ENCODE data around the gene SETBP1.

The SETBP1 gene

DNA sequence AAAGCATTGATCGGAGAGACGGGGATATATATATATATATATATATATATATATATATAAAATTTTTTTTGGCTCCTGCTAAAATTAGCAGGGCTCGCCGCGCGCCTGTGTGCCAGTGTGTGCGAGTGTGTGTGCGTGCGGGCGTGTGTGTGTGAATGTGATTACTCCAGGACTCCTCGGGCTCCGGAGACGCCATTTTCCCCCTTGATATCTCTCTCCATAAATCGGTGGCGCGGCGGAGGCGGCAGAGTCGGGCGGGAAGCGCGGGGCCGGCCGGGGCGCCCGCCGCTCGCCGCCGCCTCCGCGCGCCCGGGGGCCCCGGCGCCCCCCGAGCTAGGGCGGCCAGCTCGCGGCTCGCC lies 795 bp upstream of the SETBP1 start:
- peak; percentile 15 for DNase-seq

DNA sequence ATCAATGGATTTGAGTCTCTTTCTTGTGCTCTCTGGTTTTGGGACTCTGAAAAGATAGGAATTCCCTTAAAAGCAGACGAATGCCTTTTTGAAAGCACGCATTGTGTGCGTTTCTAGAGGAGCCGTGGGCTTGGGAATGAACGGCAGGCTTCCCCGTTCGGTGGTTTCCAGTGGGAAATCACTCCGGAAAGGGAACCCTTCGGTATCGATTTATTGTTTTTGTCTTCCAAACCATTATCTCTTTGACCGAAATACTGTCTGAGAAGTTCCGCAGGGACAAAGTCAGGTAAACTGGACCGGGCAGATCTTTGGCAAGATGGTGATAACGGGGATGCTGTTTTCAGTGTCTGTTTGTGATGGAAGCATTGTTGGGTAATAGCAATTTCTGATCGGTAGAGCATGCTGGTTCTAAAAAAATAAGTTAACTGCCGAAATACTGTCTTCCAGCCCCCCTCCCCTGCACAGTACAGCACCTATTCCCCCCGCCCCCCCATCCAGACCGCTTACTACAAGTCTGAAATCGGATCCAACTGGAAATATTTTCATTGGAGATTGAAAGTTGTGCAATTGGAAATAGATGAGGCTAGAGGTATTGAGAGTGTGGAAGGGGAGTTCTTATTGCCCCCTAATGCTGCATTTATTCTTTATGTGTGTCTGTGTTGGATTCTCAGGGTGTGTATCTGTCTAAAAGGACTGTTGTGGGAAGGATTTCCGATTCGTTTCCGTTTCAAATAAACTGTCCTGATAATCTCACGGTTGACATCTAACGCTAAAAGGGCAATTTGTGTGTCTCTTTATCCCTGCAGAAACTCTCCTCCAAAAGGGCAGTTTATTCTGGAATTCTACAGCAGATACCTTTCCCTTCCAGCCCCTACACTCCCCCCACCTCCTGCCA lies 635 bp downstream of the SETBP1 start:
- no peak for DNase-seq

DNA sequence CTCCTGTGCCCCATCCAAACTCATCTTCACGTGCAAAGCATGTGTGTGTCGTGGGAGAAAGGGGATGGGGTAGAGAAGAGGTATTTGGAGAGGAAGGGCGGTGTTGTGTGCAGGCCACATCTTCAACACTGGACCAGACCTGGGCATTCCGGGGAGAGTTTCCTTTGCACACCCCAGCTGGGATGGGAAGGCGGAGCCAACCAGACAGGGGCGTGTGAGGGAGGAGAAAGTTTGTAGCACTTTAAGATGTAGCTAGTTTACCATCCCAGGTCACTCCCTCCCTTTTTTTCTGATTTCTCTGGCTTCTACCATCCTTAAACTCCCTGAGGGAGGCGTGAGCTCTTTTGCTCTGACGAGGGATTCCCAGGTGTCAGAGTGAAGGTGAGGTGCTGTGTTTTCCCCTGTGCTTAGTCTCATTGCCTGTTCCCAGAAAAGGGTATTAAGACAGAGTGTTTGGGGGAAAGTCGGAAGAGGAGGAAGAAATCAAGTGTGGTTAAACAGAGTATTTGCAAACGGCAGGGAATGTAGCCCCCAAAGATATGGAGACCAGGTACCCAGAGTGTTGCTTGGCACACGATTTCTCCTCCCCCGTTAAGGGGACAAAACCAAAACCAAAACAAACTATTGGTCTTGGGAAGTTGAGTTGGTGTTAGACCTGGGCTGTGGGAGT lies 1.6 kb downstream of the SETBP1 start:
- no peak for DNase-seq

DNA sequence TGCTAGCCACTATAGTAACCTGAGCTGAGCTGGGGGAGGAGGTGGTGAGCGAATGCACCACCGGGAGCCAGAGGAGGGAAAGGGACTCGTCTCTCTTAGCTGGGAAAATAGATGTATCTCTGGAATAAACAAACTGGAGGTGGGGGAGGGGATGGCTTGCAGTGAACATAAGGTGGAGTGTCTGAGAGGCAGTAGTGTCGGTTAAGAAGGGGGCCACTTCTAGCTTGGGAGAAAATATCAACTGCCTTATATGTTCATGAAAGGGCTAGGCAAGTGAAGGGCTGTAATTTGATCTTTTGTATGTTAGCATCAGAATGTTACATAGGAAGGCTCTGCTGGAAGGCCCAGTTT lies 2.2 kb downstream of the SETBP1 start:
- peak; percentile 53 for DNase-seq

DNA sequence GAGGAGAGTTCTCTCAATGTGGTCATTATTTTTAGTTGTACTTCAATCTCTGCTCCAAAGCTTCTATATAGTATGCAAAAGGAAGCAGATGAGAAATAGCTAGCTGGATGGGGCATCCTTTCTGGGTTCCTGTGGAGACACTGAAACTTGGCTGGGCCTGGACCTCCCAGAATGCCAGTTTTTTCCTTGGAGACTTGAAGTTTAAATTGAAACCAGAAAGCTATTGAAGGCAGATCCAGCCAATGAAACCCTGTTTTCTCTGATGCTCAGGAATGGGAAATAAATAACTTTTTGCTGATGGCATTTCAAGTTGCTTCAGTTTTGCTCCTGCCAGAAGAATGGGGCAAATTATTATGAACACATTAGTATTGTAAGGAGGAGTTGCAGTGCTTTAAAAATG lies 2.9 kb downstream of the SETBP1 start:
- DNase-seq: no peak

DNA sequence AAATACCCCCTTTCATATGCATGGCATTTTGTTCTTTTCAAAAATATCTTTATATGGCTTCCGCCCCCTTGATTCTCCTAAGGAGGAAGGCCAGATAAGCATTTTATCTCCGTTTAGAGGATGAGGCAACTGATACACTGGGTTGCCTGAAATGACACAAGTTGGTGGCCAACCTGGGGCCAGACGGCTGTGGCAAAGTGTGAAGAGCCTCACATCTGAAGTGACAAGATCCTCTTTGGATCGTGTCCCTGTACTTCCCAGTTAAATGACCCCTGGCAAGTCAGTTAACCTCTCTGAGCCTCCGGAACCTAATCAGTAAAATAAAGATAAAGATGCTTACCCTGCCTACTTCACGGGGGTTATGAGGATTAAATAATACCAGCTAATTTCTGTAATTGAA lies 4.6 kb downstream of the SETBP1 start:
- DNase-seq: no peak

DNA sequence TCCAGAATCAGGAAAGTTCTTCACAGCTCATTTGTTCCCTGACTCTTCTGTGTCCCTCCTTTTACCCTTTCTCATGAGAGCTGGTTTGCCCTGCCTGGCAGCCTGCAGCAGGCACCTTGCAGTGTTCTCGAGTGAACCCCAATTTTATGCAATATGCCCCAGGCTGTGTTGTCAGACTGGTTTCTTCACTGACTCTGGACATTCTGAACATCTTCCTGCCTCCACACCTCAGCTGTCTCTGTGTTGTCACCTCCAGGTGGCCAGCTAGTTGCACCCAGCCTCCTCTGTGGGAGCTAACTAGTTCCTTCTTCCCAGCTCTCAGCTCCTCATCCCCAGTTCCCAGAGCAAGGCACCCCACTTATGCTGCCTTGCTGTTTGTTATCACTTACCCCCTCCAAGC lies 5.5 kb downstream of the SETBP1 start:
- DNase-seq: no peak

DNA sequence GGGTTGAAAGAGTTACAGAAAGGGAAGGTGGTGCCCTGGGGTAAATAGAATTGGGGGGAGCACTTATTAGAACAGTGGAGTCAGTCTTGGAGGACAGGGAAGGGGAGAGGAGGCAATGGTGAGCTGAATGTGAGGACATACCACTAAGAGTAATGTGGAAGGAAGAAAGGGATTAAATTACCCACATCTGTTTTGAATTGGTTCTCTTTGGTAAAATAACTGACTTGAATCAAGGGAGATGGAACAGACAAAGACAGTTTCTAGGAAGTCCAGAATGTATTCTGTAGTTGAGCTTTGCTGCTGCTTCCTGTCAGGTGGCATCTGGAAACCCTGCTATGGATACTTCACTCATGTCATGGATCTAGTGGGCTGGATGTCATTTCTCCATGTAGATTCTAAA lies 6.7 kb downstream of the SETBP1 start:
- DNase-seq: no peak

DNA sequence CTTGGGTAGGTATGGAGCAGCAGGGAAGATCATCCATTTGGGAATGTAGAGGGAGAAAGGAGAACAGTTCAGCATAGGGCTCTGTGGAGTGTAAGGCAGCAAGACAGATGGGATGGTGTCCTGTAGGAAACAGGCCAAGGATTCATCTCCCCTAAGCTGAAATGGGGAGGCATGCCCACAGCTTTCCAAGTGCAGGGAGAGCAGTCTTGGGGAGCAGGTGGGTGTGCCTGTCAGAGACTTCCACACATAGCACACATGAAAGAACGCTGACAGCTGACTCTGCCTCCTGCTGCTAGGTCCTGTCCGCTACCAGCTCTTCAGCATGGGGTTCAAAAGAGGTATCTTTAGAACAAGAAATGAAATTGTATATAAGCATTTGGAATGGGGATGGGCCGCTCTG lies 9.0 kb downstream of the SETBP1 start:
- DNase-seq: no peak

DNA sequence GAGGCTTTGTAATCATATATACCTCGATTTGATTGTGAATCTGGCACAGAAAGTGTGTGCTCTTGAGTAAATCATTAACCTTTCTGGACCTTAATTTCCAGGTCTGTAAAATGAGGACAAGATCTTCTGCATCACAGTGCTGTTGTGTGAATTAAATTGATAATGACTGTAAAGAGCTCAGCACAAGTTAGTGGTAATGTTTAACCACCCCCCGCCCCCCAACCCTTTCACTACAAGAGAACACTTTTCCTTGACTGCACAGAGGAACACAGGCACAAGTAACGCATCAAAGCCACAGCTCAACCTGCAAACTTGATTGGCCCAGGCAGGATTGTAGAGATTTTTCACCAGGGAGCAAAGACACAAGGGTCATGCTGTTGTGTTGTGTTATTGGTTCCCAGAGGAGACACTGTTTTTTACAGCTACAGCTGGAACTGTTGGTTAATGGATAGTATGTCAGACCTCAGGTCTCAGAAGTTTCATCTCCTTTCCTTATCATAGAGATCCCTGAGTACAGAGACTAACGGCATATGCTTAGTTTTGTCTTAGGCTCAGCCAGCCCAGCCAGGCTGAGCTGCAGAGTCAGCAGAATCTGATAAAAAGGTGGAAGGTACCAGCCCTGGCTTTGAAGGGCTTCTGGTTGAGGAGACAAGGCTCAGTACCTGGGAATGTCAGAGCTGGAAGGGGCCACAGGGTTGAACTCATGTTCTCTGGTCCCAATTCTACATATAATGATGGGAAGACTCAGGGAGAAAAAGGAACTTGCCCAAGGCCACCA lies 10.6 kb downstream of the SETBP1 start:
- no peak for DNase-seq

DNA sequence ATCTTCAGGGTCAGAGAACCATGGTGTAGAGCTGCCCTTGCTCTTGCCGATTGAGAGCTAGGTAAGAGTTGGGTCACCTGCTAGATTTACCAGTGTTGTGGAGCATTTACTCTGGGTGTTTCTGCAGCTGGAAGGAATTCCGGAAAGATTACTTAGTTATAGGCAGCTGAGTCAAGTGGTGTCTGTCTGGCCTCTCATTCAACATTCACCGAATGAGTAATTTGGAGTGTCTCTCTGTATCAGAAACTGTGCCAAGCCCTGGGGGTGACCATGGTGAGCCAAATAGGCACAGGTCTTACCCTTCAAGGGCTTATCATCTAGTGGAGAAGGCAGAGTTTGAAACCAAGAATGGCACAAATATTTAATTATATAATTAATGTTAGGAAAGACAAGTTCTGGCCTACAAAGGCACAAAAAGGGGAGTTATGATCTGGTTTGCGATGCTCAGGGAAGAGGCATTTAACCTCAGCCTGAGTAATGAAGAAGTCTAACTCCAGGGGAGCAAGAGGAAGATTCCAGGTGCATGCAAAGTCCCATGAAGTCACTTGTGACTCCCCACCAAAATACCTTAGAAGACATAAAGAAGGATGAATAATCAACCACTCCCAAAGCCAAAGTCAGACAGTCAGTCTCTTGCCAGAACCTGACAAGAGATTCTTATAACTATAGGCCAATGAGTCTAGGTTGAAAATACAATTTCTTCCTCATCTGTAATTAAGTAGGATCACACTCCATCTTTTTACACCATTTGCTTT lies 12.5 kb downstream of the SETBP1 start:
- no peak for DNase-seq

DNA sequence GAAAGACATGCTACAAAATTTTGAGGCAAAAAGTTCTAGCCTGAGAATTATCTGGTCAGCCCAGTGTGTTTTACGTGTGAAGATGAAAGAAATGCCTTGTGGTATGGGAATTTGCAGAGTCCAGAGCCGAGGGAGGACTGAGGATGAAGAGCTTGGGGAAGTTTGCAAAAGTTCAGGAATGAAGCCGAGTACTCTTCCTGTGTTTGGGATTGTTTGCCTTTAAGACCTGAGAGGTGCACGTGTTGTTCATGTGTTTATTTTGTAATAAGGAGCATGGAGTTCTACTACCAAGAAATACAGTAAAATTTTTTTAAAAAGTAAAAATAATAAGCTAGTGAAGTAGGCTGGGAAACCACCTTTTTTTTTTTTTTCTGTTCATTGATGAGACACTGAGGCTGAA lies 14.8 kb downstream of the SETBP1 start:
- no peak for DNase-seq

DNA sequence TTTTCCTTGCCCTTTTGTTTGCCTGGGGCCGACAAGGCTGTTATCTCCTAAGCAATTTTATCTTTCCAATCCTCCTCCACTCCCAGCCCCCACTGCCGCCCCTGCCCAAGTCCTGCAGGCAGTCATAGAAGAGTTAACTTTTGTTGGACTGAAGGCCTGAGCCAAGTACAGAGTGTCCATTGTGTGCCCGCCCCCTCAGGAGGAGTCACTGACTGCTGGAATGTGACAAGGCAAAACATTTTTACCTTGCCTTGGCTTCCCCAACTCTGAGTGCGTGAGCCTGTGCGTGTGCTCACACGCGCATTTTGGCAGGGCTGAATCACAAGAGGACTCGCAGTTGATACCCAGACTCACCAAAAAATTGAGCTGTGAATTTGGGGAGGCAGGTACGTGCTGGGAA lies 16.2 kb downstream of the SETBP1 start:
- no peak for DNase-seq

DNA sequence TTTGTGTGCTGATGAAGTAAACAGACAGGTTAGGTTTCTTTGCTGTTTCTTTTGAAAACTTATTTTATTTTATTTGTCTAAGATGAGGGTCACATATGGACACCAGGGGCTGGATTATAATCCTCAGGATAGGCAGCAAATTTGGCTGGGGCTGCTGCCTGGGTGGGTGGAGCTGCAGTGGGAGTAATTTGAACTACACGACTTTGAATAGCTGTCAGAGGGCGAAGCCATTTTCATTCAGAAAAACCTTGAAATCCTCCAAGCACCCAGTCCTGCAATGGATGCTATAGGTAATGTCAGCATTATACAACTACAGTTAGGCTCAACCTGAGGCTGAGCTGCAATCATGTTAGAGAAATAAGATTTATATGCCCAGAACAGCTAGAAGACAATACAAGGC lies 16.6 kb downstream of the SETBP1 start:
- DNase-seq: no peak

DNA sequence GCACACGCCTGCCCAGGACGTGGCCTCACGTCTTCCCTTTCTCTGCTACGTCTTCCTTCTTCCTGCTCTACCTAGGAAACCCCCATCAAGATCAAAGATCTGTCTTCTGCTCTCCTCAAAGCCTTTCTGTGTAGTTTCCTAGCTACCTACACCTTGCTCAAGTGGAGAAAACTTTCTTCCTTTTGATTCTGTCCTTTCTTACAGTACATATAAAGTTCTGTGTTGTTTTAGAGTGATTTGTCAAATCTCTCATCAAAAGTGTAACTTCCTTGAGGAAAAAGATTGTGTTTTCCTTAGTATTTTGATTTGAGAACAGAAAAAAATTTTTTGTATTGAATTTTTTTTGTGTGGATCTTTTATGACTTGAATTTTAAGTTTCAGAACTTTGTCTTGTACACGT lies 17.8 kb downstream of the SETBP1 start:
- no peak for DNase-seq

DNA sequence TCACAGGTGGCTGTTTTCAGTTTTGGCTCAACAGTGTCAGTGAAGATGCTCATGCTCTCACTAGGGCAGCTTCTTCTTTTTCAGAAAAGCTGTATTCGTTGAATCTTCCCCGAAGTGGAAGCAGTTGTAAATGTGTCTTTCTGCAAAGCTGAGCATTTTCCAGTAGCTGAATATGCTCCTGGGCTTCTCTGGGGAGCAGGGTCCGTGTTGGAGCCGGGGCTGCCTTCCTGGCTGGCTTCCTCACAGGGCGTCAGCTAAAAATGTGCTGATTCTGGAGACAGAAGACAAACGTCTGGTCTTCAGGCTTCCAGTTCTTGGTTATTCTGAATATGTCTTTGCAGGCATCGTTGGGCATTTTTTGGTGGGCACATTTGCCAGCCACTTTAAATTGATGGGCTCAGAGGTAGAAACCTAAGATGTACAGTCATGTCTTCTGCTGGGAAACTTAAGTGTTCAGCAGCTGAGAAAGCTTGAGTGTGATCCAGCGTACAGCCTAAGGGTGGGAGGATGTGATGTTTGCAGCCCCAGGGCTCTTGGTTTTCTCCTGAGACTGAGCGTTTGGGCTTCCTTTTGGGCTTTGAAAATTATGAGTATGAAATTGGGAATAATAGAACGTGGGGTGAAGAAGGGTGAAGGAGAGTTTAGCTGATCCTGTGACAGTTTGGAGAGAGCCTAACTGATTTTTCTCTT lies 19.0 kb downstream of the SETBP1 start:
- no peak for DNase-seq

DNA sequence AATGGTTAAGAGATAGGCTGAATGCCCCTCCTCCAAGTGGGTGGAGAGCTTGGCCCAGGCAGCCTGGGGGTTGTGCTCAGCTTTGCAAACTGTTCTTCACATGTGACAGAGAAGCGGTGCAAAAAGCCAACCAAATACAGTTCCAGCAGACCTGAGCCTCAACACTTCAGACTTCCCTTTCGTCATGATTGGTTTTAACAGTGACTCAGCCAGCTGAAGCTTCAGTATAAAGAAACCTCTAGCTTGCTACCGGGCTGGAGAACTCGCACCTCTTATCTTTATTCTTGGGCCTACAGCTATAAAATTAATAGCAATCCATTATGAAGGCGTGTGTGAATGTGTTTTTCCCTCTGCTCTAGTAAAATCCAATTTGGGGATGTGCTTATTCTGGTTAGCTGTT lies 20.0 kb downstream of the SETBP1 start:
- no peak for DNase-seq

DNA sequence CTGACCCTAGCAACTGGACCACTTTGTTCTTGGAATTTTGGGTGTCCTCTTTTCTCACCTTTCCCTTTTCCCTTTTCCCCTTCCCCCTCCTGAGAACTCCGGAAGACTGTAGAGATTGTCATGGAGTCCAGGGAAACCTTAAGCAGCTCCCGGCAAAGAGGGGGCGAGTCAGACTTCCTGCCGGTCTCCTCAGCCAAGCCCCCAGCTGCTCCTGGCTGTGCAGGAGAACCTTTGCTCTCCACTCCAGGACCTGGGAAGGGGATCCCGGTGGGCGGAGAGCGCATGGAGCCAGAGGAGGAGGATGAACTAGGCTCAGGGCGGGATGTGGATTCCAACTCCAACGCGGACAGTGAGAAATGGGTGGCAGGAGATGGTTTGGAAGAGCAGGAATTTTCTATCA lies 20.5 kb downstream of the SETBP1 start:
- no peak for DNase-seq

DNA sequence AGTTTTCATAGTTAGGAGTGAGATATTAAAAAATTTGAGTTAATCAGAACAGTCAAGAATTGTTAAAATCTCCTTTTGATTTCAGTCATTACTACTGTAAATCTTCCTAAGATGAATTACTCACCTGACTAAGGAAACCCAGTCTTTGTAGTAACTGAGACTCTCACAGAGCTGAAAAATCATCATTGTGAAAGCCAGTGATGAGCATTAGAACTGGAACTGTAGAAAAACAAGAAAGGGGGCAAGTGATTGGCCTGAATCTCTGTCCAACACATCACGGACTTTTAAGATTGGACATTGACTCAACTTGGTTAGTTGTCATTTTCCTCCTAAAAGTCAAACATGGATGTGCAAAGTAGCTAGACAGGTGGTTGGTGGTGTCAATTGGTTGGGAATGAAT lies 21.9 kb downstream of the SETBP1 start:
- DNase-seq: no peak

DNA sequence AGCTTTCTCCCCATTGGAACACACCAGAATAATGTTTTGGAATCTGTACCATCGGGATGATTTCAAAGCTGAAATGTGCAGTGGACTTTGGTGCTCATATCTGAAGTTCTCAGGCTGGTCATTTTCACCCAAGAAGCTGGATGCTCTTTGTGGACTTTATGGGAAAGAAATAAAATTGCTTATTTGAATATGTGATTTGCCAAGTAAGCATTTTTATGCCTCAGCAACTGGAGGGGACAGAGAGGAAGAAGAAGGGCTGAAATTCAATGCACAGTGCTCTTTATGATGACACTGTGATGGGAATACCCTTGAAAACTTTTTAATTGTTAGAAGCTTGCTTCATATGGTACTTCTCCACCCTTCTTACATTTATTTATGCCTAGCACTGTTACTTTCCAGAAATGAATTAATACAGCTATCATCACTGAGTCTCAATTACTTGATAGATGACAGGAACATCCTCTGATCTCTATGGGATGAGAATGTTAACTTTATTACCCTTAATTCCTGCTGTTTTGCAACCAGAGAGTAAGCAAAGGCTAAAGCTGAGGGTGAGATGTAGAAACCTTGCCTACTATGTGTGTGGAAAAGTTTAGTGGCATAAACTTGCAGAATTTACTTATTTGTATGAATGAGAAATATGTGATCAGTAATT lies 23.6 kb downstream of the SETBP1 start:
- no peak for DNase-seq

DNA sequence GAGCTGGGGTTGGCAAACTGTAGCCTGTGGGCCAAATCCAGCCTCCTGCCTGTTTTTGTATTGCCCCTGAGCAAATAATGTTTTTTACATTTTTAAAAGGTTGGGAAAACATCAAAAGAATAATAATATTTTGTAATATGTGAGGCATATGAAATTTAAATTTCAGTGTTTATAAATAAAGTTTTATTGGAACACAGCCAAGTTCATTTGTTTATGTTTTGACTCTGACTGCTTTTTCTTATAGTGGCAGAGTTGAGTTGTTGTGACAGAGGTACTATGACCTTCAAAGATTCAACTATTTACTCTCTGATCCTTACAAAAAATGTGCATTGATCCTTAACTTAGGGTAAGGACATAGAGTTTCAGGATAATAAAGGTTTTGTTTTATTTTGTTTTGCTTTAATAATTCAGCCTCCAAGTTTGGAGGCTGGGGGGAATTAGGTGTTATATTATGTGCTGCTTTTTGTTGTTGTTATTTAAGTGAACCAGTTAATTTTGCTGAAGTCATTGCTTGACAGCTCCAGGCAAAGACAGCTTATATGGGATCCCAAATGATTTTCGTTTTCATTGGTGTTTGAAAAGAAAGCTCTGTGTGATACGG lies 24.5 kb downstream of the SETBP1 start:
- DNase-seq: no peak

All from NCI-H187 treated with DMSO at 0.1 percent for 48 hours (cell line).